ENCODE data around the gene KIAA1210.

Gene KIAA1210

DNA sequence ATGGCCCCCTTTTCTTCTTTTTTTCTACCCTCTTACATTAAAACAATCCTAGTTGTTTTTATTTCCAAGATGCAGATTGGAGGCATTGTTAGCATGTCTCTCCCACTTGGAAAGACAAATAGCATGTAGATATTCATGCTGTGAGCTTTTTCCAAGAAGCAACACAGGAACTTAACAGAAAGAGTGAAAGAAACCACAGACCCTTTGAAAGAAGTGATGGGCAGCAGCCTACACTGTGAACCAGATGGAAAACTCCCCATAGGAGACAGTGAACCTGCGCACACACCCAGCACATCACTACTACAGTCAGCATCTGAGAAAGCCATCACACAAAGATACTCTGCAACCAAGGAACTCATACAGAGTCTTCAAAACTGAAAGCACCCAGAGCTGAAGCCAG lies 37.0 kb downstream of the KIAA1210 start:
- DNase-seq: no peak

DNA sequence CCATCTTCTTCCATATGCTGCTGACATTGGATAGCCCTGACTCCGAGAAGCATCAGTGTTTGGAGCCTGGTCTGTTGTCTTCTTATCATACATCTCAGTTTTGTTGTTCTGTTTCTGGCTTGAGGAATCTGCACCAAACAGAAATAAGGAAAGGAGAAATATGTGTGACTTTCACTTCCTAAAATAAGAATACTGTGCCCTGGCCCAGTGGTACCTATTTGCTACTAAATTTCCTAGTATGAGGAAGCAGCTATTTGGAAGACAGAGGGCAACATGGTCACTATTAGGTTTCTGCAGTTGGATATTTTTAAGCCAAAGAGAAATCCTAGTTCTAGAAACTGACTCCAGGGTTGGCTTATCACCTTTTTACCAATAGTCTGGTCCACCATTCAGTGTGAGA lies 38.0 kb downstream of the KIAA1210 start:
- no peak for DNase-seq

DNA sequence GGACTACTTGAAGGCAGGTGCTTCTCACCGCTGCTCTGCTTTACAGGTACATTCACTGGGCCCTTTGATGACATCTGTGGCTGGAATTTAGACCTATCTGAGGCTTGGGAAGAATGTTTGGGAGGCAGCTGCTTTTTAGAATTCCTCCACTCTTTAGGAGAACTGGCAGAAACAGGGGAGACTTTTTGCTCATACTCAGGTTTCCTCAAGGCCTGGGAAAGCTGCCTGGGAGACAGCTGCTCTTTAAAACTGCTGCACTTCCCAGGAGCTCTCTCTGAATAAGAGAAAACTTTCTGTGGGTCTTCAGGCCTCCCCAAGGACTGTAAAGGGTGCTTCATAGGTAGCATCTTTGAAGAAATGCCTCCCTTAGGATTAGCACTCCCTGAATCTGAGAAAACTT lies 40.5 kb downstream of the KIAA1210 start:
- DNase-seq: no peak

DNA sequence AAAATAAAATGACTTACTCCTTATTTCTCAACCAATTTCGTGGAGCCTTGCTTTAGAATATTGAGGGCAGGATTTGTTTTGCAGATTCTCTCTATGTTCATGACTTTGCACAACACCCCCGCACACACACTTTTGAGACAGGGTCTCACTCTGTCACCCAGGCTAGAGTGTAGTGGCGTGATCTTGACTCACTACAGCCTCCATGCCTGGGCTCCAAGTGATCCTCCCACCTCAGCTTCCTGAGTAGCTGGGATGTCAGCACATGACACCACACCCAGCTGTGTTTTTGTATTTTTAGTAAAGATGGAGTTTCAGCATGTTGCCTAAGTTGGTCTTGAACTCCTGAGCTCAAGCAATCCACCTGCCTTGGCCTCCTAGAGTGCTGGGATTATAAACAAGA lies 42.8 kb downstream of the KIAA1210 start:
- DNase-seq: no peak

DNA sequence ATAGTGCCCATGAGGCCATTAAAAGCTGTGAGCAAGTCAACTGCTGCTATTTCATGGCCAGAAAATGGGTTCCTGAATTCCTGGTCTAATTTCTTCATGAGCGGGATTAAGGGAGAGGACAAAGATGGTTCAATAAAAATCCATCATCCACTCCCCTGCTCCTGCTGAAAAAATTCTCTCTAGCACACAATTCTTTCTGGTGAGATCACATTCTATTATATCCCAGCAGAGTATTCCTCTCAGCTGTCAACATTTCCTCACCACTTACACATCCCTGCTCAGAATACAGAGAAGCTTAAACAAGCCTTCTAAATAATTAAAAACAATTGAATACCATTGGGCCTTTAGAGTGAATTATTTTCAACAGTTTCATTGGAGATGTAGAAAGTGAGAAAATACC lies 45.3 kb downstream of the KIAA1210 start:
- no peak for DNase-seq

DNA sequence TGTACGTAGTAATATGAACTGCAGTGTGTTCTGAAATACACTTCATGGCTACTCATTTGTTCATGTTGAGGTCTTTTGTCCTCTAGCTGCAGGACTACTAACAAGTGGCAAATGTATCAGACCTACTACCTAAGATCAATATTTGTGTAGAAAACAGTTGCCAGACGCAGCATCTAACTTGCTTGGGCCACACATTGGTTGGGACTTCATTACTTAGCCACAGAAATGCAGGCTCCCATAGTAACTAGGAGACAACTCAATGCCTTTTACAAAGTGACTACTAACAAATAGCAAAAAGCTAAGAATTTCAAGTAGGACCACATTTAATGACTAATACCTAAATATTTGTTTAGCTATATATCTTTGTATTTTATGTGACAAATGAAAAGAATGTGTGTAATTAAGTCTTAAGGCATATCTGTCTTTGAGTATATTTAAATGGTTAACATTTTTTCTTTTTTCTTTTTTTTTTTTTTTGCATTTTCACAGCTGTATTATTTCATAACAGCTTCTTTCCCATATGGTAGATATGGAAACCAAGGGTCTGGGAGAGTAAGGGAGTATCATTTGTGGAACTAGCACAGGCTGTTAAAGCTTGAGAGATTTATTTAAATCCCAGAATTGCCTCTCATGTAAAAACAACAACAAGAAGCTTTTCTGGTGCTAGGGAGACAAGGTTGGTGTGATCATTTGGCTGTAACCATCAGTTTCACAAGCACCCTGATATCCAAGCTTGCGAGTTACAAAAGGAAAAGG lies 52.2 kb downstream of the KIAA1210 start:
- no peak for DNase-seq

DNA sequence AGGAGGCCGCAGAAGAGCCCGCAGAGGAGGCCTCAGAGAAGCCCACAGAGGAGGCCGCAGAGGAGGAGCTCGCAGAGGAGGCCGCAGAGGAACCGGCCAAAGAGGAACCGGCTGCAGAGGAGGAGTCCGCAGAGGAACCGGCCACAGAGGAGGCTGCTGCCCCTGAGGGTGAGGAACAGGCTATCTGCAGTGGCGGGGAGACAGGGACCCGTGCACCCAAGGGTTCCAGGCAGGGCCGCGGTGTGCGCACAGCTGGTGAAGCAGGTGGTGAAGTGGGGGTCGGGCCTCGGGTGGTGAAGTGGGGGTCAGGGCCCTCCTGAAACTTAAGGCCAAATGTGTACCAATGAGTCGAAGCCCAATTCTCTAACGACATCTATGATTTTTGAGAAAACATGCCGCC lies 53.7 kb downstream of the KIAA1210 start:
- DNase-seq: no peak

DNA sequence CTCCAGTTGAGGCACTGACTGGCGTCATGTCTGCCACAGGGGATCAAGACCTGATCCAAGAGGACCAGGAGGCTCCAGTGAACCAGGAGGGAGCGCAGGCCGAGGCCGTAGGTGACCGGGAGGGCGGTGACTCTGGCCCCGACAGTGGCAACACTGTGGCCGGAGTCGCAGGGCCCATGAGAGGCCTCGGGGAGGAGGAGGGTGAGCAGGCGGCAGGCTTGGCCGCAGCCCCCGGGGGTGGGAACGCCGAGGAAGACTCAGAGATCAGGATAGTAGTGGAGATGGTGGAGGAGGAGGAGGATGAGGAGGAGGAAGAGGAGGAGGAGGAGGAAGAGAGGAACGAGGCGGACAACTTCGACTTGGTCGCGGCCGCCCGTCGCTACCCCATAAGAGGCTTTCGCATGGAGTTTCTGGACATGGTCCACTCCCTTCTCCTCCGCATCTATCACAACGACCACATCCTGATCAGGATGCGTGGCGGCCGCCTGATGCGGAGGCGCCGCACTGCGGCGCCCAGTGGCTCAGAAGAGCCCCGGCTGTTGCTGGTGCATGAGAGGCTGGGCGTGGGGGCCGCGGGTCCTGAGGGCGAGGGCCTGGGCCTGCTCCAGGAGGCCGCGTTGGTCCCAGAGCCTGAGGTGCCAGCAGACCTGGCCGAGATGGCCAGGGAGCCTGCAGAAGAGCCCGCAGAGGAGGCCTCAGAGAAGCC lies 54.3 kb downstream of the KIAA1210 start:
- DNase-seq: no peak

DNA sequence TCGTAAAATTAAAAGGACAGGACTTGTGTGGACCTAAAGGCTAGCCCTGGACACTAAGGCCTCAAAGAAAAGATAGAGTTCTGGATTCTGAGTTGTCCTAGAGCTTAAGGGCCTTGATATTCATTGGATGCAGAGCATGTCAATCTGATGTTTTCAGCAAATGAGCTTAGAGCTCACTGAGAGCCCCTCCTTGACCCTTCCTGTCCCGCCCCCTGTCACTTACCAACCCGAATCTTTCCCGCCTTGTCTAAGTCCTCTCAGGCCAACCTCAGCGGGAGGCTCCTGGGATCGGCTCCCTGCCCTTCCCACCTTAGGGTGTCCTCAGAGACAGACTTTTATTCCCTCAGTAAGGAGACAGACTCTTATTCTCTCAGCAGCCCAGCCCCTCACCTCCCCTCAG lies 54.9 kb downstream of the KIAA1210 start, which contains the start of gene CT47C1:
CT47C1 (plus strand) TSS at position 250 of the 400 bp plus-strand sequence. CDS start 233 bp downstream, outside the sequence.
- no peak for DNase-seq

DNA sequence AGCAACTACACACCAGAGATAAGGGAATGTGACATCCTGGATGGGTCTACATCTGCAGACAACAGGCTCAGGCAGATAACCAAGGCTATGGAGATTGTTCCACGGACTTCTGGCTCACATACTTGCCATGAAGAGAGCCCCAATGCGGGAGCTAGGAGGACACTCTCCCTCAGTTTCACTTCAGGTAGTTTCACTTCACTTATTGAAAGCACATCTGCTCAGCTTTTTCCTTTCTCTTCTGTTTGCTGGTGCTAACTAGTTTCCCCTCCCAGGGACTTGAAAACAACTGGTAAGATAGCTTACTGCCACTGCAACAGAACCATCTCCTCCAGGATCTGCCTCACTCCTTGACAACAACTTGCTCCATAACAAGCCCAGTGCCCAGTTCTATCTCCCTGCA lies 56.2 kb downstream of the KIAA1210 start:
- DNase-seq: no peak

DNA sequence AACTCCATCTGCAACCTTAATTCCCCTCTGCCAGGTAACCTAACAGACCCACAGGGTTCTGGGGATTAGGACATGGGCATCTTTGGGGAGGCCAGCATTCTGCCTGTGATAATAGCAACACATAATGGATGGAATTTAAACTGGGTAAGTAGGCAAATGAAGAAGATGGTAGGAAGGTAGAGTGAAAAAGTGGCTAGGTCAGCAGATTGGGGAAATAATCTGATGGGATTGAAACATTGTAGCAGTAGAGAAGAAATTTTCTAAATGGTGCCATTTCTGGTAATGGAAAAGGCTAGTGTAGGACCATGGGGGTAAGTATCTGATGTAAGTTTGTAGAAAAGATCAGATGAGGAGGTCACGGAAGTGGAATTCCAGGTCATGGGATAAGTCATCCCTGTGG lies 57.9 kb downstream of the KIAA1210 start:
- no peak for DNase-seq

DNA sequence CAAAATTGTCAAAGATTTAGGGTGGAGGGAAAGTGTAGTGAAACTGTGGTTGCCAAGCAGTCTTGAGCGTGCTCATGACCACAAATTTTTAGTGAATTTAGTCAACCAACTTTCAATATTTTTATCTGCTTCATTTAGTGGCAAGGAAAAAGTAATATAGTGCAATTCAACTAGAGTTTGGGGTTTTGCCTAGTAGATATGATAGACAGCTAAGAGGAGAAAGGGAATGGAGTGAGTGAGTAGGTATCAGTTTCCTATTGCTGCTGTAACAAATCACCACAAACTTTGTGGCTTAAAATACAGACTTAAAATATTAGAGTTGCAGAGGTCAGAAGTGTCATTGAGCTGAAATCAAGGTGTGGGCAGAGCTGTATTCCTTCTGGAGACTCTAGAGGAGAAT lies 58.5 kb downstream of the KIAA1210 start:
- no peak for DNase-seq

DNA sequence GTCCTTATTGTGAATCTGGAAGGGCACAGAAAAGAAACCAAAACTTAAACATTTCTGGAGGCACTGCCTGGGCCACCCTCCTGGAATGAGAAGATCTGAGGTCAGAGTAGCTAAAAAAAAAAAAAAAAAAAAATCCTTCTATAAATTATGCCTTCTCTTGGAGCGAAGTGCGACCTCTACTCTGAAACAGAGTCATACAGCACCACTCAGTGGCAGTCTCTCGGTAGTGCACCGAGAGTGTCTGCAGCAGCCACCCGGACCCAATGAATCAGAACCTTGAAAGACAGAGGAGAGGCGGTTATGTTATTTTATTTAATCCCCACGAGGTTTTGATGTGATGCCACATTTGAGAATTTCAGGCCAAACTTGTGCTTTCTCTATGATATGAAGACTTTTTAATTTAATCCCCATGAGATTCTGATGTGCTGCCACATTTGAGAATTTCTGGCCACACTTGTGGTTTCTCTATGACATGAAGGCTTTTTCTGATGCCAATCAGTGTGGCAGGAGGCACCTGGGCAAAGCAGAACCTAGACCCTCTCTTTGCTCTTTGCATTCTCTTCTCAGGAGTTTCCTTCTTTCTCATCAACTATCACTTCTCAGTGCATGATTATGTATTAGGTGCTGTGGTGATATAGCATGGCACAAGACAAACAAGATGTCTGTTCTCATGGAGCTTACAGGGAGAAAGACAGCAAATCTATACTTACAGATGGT lies 60.4 kb downstream of the KIAA1210 start:
- peak; percentile 51 for DNase-seq

DNA sequence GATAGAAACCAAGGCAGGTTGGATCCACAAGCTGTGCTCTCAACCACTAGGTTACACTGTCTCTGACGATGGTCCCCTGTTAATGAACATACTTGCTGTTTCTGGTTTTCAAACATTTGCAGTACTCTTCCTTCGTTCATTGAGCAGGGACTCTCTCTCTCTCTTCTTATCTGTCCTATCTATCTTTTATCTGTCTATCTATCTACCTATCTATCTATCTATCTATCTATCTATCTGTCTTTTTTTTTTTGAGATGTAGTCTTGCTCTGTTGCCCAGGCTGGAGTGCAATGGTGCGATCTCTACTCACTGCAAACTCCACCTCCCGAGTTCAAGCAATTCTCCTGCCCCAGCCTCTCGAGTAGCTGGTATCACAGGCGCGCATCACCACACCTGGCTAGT lies 64.2 kb downstream of the KIAA1210 start:
- DNase-seq: no peak

DNA sequence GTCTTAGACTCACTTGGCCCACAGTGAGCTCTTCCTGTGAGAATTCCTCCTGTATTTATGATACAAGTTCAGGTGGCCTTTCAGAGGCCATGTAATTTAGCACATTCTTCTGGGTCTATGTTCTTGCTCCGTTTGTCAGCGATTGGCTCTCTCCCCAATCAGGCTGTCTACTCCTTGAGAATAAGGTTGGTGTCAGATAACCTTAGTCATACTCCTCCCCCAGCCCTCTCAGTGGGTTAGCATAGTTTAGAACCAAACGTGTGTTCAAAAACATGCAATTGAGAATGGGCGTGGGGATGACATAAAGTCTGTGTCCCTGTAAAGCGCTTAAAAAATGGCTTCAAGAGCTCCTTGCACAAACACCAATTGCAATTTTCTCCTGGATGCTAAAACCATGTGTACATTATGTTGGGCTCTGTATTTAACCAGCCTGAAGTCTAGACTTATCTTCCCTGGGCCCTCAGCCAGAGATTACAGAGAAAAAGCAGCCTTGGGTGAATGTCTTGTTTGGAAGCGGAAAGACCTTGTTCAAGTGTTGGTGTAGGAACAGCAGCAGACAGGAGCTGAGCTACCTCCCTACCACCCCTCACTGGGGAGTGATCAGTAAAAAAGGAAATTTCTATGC lies 64.8 kb downstream of the KIAA1210 start:
- no peak for DNase-seq

DNA sequence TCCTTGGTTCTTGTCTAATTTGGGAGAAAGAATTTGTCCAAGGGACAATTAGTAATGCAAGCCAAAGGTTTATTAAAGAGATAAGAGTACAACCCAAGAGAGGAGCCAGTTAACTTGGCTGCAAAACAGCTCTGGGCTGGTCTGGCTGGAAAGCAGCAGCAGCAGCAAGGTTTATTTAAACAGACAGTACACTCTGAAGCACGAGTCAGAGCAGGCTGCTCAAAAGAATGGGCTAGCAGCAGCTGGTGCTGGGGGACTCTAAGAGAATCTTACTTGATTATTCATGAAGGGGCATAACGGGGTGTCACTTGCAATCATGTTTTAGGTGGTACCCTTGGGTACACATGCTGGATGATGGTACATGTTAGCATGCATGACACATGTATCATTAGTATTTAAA lies 71.9 kb downstream of the KIAA1210 start:
- no peak for DNase-seq

DNA sequence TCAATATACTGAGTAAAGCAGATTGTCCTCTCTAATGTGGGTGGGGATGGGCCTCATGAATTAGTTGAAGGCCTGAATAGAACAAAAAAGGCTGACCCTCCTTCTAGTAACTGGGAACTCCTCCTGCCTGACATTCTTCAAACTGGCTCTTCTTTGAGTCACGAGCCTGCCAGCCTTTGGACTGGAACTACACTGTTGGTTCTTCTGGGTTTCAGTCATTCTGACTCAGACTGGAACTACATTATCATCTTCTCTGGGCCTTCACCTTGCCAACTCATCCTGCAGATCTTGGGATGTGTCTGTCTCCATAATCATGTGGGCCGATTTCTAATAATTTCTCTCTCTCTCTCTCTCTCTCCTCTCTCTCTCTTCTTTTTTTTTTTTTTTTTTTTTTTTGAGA lies 81.7 kb downstream of the KIAA1210 start:
- no peak for DNase-seq

DNA sequence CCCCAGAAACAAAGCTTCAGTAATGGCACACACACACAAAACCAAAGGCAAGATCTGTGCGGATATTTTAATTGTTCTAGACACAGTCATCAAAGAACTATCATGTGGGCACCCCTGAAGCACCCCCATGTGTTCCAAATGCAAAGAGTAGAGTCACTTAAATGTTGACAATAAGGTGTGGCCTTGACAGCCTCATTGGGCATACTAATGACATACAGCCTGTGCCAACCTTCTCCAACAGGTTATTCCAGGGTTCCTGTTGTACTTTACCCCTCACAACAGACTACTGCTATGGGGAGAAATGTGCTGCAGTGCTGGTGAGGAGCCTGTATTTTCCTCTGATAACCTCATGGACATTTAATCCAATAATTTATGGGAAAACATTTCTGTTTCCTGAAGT lies 84.6 kb downstream of the KIAA1210 start:
- DNase-seq: no peak

DNA sequence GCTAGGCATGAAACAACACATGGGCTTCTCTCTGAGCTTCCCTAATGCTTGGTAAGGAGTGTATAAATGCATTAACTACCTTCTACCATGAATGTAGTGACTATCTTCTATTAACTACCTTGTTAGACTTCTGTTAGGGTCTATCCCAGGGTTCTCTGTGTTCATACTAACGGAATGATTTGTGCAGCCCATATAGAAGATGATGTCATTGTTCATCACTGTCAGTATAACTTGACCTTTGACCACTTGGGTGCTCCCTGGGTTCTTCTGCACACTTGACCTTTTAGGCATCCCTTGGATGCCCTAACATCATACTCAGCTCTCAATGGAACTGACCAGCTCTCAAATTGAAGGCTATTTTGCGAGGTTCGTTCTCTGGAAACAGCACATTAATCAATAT lies 85.6 kb downstream of the KIAA1210 start:
- no peak for DNase-seq

DNA sequence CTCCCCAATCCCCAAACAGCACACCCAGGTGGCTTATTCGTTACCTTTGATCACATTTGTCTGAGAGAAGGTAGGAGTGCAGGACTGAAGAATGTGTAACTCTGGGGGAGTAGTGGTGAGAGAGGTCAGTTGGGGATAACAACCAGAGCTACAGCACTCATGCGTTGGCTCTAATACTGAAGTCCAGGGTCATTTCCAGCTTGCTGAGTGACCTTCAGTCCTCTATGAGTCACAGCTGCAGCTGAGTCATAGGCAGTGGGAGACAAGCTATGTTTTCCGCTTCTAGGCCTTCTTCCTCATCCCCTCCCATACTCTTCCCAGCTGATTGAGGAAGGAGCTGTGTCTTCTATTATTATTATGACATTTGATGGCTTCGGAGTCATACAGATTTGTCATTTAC lies 86.4 kb downstream of the KIAA1210 start:
- no peak for DNase-seq

DNA sequence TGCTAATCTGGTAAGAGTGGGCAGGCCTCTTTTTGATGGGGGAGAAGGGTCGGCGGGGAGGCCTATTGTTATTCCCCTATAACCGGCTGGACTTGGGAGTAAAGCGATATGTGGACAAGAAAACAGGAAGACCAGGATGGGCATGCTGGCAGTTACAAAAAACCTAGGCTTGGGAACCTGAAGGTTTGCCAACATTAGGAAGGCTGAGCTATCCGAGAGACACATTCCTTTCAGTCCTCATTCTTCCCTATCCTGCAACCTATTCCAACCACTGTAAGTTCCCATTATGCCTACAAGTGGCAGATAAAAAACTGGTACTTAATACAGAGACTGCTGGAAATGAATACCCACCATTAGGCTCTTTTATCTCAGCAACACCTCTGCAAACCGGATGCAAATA lies 87.2 kb downstream of the KIAA1210 start:
- DNase-seq: no peak

DNA sequence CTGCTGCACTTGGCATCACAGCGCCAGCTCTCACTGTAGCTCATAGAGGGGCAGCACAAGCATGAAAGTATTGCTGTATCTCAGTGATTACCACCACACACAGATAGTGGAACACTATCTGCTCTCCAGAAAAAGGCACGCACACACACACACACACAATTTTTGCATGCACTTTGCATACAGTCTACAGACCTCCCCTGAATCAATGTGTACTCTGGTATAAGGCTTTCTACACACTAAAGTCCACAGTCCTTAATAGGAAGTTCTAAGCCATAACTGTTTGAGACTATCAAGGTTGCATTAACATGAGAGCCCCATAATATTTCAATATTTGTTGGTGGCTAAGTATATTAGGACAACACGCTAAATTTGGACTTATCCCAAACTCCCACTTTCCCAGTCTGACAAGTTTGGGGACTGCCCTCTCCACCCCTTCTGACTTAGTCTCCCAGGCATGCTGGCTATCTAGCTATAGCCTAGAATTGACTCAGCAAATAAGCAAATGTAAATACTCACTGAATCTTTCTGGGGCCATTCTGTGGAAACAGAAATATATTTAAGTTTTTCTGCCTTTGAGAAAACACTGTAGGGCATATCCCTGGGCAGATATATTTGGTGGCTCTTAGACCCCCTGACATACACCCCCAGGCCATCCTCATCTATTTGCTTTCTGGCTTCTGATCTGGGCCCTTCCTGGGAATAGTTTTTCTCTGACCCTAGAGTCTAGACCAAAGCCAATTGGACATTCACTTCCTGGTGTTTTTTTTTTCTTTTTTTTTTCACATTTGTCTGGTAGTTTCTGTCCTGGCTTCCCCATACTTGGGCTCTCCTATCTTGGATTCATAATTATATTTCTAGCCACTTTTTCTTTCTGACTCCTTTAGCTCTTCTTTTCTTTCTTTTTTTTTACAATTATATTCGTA lies 91.2 kb downstream of the KIAA1210 start:
- DNase-seq: no peak

Data from activated CD8-positive, alpha-beta memory T cell treated with anti-CD3 and anti-CD28 coated beads, Interleukin-2, amount 50 U/mL, for 48 hours (primary cell).